ENCODE results near the gene PLPP4. TPM values are rescaled to one million over a fixed set of nuclear protein-coding genes. Genes with fewer than 3 reads are reported as not detected.
A peak's percentile ranks its signal among the peaks of the same experiment; 100 is the strongest.
"Not testable (repeated sequence)": the region's sequence is repeated elsewhere in the genome, so short reads cannot be mapped to it uniquely, and the experiment has no call there.

Gene PLPP4
- polyA plus RNA-seq, 3 donors = 2.4 to 6.3 (median 5.4) TPM

DNA sequence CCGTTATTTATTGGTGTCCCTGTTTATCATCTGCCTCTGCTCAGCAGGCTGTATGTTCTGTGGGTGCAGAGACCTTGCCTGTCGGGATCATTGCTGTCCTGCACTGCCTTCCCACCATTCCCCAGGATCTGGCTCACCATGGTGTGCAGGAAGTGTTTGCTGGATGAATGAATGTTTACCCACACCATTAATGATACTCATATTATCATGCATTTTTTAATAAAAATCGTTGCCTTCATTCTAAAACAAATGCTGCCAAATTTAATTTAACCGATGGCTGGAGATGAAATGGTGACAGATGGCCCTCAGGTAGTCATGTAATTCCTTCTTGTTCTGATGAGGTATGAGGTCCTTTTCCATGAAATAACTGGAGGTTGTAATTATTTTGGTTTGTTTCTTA is 22.5 kb downstream of the PLPP4 start:
- DNase-seq (ENCODE audit: extremely low read depth in 1 of 11, low read depth in 9 of 11, low spot score in 4 of 11) = no peak

DNA sequence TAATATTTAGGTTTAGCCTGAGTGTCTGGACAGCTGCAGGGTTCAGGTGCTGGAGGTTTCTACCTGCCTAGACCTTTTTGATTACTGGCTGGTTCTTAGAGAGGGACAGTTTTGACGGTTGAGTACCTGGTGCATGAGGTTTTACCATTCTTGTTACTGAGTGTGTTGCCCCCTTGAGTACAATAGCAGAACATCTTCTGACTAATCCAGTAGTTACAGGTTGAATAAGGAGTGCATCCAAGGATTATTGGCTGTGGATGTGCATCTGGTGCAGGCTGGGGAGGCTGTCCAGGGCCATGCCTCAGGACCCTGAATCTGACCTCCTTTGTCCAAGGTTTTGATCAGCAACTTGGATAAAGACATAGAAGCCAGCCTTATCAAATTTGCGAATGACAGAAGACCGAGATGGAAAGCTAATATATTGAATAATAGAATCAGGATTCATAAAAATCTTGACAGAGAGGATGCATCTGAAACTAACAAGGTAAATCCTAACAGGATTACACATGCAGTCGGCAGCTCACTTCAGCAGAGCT is 23.1 kb downstream of the PLPP4 start:
- DNase-seq (ENCODE audit: extremely low read depth in 1 of 11, low read depth in 9 of 11, low spot score in 4 of 11) = no peak

DNA sequence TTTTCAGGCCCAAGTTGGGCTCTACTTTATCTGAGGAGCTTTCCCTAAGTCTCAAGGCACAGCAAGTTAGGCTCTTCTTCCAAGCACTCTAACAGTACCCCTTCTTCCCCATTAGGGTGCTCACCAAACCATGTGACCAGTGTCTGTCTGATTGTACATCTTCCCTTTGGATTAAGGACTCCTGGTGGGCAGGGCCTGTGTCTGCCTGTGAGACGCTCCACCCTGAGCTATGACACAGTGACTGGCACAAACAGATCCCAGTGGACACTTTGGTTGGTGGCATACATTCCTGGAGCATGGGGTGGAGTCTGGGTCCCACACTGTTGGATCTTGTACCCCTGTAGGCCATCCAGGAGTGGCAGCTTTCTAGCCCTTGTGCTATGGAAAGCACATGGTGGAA is 23.8 kb downstream of the PLPP4 start:
- DNase-seq (ENCODE audit: extremely low read depth in 1 of 11, low read depth in 9 of 11, low spot score in 4 of 11) = no peak

DNA sequence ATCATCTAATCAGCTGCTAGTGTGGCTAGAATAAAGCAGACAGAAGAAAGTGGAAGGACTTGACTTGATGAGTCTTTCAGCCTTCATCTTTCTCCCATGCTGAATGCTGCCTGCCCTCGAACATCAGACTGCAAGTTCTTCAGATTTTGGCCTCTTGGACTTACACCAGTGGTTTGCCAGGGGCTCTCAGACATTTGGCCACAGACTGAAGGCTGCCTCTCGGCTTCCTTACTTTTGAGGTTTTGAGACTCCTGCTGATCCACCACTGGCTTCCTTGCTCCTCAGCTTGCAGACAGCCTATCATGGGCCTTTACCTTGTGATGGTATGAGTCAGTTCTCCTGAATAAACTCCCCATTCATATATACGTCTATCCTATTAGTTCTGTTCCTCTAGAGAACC is 26.0 kb downstream of the PLPP4 start:
- no peak for DNase-seq (ENCODE audit: extremely low read depth in 1 of 11, low read depth in 9 of 11, low spot score in 4 of 11)

DNA sequence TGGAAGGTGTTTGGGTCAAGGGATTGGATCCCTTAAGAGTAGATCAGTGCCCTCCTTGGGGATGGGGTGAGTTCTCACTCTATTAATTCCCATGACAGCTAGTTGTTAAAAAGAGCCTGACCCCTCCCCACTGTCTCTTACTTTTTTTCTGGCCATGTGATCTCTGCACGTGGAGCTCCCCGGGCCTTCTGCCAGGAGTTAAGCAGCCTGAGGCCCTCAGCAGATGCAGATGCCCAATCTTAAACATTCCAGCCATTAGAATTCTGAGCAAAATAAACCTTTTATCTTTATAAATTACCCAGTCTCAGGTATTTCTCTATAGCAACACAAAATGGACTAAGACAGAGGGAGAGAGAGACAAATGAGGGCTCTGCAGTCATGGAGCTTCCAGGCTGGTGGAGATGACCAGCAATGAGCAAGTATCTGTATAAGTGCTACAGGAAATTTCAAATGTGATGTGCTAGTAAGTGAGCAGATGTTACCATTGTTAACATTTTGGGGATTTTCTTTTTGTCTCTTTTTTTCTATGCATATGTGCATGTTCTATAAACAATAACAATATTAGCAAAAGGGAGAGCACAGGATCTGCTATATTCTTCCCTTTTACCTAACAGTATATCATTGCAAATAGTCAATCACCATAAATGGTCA is 26.7 kb downstream of the PLPP4 start:
- DNase-seq (ENCODE audit: extremely low read depth in 1 of 11, low read depth in 9 of 11, low spot score in 4 of 11) = no peak

DNA sequence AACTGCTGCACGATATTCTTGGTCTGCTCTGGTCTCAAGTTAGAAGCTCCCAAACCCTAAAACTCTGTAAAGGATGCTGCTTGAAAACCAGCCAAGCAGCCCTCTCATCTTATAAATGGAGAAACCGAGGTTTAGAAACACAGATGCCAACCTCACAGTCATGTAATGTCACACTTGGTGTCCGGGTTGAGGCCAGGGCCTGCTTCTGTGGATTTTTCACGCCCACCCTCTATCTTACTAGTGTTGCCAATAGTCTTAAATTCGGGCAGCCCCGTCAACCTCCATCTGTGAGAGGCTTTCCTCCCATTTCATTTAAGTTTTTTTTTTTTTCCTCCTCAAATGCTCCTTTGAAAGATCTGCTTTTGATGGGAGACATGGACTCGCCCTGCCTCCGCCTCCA is 28.9 kb downstream of the PLPP4 start:
- DNase-seq (ENCODE audit: extremely low read depth in 1 of 11, low read depth in 9 of 11, low spot score in 4 of 11) = no peak

DNA sequence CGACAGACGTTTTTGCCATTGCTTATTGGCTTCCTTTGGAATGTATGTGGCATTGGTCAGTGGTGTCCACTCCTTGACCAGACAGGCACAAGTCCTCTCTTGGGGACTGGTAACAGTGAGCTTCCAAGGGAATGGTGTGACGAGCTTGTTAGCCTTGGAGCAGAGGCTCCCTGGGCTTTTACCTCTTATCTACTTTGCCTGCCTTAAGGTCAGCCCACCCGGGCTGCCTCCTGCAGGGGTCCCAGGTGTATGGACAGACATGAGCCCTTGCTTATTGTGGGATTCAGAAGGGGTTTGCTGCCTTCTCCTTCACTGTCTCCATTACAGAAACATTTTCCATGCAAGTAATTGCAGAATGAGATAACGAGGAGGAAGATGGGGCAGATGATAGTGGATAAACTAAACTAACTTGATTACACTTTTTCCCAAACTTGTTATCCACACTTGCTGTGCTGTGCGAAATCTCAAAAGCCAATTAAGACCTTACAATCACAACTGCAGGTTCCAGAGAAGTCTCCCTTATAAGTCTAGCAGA is 29.7 kb downstream of the PLPP4 start:
- DNase-seq (ENCODE audit: extremely low read depth in 1 of 11, low read depth in 9 of 11, low spot score in 4 of 11) = no peak

DNA sequence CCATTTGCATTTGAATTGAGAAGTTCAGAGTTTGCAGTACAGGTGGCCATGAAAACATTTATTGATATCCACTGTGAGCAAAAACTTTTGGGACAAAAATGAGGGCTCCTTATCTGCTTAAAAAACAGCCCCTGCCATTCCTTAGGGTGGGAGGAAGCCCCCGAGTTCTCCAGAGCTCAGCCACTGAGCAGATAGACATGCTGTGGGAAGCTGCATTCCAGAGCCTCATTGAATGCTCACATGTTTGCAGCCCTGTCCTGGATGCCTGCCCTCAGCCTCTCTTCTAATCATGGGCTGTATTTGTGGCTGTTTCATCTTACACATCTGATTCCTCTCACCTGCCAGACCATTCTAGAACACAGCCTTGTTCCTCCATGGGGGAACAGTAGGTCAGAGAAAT is 33.3 kb downstream of the PLPP4 start:
- DNase-seq (ENCODE audit: extremely low read depth in 1 of 11, low read depth in 9 of 11, low spot score in 4 of 11) = no peak

DNA sequence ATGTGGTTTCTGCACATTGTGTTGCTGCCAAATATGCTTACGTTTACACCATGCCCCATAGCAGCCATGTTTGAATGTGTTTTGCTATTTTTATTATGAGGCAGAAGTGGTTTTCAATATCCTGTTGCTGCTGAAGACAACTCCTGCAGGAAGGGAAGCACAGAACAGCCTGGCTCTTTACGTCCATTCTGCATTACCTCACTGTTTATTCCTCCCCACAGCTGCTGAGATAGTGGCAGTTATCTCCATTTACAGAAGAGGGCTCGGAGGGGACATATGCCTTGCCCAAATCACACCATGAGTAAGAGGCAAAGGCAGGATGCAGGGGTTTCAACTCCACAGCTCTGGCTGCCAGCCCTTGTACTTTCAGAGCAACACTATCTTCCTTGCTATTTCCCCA is 35.3 kb downstream of the PLPP4 start:
- DNase-seq (ENCODE audit: extremely low read depth in 1 of 11, low read depth in 9 of 11, low spot score in 4 of 11) = no peak

DNA sequence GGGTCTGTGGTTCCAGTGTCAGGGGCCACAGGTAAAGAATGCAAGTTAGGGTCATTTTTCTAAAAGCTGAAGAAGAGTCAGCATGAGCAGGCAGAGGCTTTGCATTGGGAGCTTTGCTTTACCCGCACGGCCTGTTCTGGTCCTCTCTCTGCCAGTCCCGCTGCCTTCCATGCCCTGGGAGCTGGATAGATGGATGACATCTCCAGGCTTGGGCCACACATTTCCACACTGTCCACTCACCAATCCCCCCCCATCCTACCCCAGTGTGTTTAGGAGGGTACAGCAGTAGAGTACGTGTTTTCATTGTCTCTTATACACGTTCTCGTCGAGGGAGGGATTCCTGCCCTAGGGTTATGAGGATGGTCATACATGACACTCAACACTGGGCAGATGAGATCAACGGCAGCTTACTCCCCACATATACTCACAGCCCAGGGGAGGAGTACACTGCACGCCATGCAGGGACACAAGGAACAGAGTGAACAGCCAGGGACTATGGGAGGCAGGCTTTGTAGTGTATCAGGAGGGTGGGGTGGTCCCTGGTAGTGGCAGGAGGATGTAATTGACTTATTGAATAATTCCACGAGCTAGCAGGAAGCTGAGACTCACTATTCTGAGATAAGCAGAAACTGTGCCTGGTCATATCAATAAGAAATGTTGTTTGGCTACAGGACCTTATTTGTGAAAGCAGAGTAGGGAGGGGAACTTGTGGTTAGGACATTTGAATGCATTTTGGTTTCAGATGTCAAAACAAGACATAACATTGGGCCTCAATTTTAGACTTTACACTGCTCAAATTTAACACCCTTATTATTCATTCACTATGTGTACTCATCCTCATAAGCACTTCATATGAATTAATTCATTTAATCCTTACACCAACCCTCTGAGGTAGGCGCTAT is 36.6 kb downstream of the PLPP4 start:
- DNase-seq (ENCODE audit: extremely low read depth in 1 of 11, low read depth in 9 of 11, low spot score in 4 of 11) = no peak

DNA sequence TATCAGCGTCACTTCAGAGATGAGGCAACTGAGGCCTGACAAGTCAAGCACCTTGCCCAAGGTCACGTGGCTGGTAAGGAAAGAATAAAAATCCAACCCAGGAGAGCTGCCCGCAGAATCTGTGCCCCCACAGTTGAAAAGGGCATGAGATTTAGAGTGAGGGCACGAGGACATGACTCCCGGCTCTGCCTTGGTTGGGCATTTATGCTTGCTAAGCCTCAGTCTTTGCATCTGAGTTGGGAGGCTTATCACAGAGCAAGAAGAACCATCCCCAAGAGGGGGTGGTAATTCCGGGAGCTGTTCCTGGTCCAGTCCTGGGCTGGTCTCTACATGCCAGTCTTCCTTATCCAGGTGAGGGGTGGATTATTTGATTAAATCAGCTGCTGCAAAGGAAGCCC is 37.3 kb downstream of the PLPP4 start:
- no peak for DNase-seq (ENCODE audit: extremely low read depth in 1 of 11, low read depth in 9 of 11, low spot score in 4 of 11)

DNA sequence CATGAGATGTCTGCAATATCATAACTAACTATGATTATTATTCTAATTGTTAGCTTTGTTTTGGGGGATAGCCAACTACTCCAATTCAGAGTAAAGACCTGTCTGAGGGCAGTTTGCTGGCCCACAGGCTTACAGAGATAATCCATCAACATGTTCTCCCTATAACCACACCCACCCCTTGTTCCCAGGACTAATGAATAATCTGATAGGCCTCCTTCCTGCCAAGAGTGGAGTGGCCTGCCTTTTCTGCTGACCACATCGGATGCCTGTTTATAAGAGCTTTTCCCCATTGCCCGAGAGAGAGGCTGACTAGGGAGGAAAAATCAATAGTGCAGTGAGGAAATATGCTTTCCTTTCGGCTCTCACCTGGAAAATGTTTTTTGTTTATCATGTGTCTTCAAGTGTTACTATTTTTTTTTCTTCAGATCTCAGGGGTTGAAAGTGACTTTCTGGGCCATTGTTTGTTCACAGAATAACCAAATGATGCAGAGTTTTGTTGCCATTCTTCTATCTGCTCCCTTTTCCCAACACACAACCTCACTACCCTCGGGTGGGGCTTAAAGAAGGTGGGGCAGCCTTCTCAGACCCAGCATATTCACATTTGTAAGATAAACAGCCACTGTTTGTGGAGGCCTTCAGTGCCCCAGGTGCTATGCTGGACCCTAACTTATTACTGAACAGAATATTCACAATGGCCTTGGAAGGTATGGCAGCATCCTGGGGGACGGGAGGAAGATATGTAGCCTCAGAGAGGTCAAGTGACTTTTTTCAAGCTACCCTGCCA is 38.4 kb downstream of the PLPP4 start:
- DNase-seq (ENCODE audit: extremely low read depth in 1 of 11, low read depth in 9 of 11, low spot score in 4 of 11) = no peak

DNA sequence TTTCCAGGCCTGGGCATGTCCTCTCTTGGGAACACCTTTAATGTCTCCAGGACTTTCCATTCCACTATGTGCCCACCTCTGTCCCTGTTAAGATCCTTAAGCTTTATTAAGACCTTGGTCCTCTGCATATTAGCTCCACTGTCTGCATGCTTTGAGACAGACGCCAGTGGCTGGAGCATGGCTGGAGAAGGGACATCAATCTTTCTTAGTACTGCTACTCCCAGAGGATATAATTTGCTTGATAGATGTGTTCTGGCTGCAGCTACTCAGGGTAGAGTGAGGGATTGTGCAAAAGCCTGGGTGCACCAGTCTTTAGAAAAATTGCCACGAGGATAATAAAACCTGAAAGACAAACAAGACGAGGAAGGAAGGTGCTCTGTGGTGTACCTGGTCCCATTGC is 42.9 kb downstream of the PLPP4 start:
- DNase-seq (ENCODE audit: extremely low read depth in 1 of 11, low read depth in 9 of 11, low spot score in 4 of 11) = no peak

DNA sequence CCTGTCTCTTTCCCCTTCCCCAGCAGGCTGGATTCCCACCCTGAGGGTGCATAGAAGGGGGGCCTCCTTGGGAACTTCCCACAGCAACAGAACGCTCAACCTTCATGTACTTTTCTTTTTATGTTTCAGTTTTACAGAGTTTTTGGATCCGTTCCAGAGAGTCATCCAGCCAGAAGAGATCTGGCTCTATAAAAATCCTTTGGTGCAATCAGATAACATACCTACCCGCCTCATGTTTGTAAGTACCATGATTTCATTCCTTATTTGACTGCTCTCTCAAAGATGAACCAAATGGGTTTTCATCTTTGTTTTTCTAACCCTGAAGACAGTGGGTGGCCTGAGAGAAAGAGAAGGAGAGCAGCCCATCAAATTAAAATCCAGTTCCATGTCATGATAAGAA is 46.7 kb downstream of the PLPP4 start:
- DNase-seq (ENCODE audit: extremely low read depth in 1 of 11, low read depth in 9 of 11, low spot score in 4 of 11) = peak in 1 of 11 donors; percentile 4

DNA sequence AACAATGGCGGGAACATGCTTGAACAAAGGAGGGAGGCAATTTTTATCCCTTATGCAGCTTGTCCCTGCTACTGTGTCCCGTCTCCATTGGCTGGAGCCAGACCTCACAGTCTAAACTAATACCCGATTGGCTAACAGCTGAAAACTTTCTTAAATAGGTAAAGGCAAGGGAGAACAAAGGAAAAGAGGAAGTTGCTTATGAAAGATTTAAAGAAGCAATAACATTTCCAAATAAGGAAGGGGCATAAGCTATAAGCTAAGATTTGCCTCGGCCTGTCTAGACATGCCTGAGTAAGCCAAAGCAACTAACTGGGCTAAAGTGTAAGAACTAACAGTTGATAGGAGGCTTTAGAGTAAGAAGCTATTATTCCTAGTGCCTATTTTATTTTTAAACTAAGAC is 47.2 kb downstream of the PLPP4 start:
- DNase-seq (ENCODE audit: extremely low read depth in 1 of 11, low read depth in 9 of 11, low spot score in 4 of 11) = not testable (repeated sequence)

DNA sequence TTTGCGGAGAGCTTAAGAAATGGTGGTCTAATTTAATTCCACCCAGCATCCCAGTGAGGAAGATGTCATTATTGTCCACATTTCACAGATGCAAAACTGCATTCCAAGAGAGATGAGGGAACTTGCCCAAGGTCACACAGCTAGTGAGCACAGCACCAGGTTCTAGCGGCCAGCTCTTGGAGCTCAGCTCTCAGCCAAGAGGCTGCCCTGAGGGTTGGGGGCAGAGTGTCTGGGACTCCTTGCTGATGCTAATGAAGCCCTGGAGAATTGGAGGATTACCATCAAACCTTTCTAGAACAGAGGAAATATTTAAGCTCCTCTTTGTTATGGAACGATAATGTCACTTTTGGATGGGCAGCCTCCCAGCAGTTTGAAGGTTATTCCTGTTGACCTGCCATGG is 48.0 kb downstream of the PLPP4 start:
- no peak for DNase-seq (ENCODE audit: extremely low read depth in 1 of 11, low read depth in 9 of 11, low spot score in 4 of 11)

DNA sequence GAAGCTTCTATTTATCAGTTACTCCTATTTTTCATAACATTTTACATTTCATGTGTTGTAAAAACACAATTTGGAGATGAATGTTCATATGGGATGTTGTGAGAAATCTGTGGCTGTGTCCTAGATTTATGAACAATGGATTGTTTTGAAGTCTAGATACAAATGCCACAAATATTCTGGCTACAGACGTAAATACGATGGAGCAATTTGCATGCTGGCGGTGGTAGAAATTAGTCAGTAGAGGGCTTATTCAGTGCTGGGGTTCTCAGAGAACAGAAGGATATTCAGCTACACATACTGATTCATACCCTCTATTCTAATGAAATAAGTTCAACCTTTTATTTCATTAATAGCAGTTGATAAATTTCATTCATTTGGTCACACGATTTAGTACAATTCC is 48.8 kb downstream of the PLPP4 start:
- DNase-seq (ENCODE audit: extremely low read depth in 1 of 11, low read depth in 9 of 11, low spot score in 4 of 11) = no peak

DNA sequence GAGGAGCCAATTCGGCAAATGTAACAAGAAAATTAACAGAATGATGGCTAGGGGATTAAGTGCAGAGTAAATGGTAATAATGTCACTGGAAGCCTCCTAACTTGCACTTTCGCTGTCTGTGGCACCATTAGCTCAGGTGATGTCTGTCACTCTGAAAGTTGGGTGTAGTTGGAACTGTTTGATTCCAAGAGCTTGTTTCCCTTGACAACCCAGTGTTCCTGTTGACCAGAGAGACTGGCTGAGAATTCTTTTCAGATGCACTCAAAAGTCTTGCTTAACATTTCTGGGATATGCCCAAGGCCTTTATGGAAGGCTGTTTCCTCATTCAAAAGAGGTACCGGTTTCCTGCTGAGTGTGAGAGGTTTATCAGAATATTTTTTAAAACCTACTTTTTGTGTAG is 49.6 kb downstream of the PLPP4 start:
- no peak for DNase-seq (ENCODE audit: extremely low read depth in 1 of 11, low read depth in 9 of 11, low spot score in 4 of 11)

DNA sequence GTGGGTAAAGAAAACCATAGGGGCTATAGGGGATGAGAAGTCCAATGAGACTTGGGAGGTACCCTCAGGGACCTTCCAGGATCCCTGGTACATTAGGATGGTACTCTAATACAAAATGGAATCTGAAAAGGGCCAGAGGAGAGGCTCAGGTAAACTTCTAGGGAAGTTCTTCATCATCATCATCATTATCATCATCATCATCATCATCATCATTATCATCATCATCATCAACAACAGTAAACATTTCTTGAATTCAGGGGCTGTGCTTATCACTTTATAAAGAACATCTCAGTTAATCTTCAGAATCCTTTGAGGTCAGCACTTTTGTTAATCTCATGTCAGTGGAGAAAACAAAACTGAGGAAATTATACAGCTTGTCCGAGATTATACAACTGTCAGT is 50.1 kb downstream of the PLPP4 start:
- DNase-seq (ENCODE audit: extremely low read depth in 1 of 11, low read depth in 9 of 11, low spot score in 4 of 11) = no peak
